ENCODE measurements around the gene DMXL1.
A peak's percentile ranks its signal among the peaks of the same experiment; 100 is the strongest.

The DMXL1 gene

GRCh38 chr5:119279093-119279492 is 208.2 kb downstream of the DMXL1 start:
- no peak for TF ChIP-seq CTCF (IDR thresholded peaks at IDR 0.05; ENCODE audit: low read depth, low read length)

GRCh38 chr5:119280380-119280779 is 209.5 kb downstream of the DMXL1 start:
- no peak for TF ChIP-seq CTCF (IDR thresholded peaks at IDR 0.05; ENCODE audit: low read depth, low read length)
- DNase-seq (ENCODE audit: low read depth in 2 of 2): no peak
- no peak overlapping the region for H3K4me3 ChIP-seq (replicated peaks in 1 of 2; ENCODE audit: low read depth in 2 of 2, low read length in 2 of 2)

More at GRCh38 chr5:119279093-119279492, 208.2 kb downstream of the DMXL1 start:
- DNase-seq (ENCODE audit: low read depth in 2 of 2): no peak
- H3K4me3 ChIP-seq (replicated peaks in 1 of 2; ENCODE audit: low read depth in 2 of 2, low read length in 2 of 2): no peak overlapping the region

- no peak overlapping the region for H3K4me3 ChIP-seq (replicated peaks in 1 of 2; ENCODE audit: low read depth in 2 of 2, low read length in 2 of 2)
- TF ChIP-seq CTCF (IDR thresholded peaks at IDR 0.05; ENCODE audit: low read depth, low read length): no peak
- DNase-seq (ENCODE audit: low read depth in 2 of 2): no peak
These were observed 211.7 kb downstream of the DMXL1 start for GRCh38 chr5:119282628-119283027.

- TF ChIP-seq CTCF (IDR thresholded peaks at IDR 0.05; ENCODE audit: low read depth, low read length): no peak
- DNase-seq (ENCODE audit: low read depth in 2 of 2): no peak
- no peak overlapping the region for H3K4me3 ChIP-seq (replicated peaks in 1 of 2; ENCODE audit: low read depth in 2 of 2, low read length in 2 of 2)
These were observed 213.1 kb downstream of the DMXL1 start for GRCh38 chr5:119284031-119284430.

- peak in 1 of 2 donors; percentile 44 for DNase-seq (ENCODE audit: low read depth in 2 of 2)
- no peak overlapping the region for H3K4me3 ChIP-seq (replicated peaks in 1 of 2; ENCODE audit: low read depth in 2 of 2, low read length in 2 of 2)
- no peak for TF ChIP-seq CTCF (IDR thresholded peaks at IDR 0.05; ENCODE audit: low read depth, low read length)
These were observed 214.4 kb downstream of the DMXL1 start for GRCh38 chr5:119285070-119285916.

GRCh38 chr5:119286511-119287488 is 215.9 kb downstream of the DMXL1 start:
- TF ChIP-seq CTCF (IDR thresholded peaks at IDR 0.05; ENCODE audit: low read depth, low read length): no peak
- H3K4me3 ChIP-seq (replicated peaks in 1 of 2; ENCODE audit: low read depth in 2 of 2, low read length in 2 of 2): no peak overlapping the region
- no peak for DNase-seq (ENCODE audit: low read depth in 2 of 2)
